ENCODE results near the gene GPN2.

The GPN2 gene

GRCh38 chr1:26889551-26890466 lies at the start of gene GPN2:
GPN2 (minus strand) TSS chr1:26890283; CDS start chr1:26890096, 187 bp downstream.
- DNase-seq (ENCODE audit: low read depth), result no peak

- no peak for DNase-seq (ENCODE audit: low read depth)
These were observed 48.6 kb upstream of the GPN2 start for GRCh38 chr1:26938659-26939025.

- no peak for DNase-seq (ENCODE audit: low read depth)
These were observed 48.0 kb upstream of the GPN2 start for GRCh38 chr1:26938004-26938658.

- DNase-seq (ENCODE audit: low read depth), result no peak
These were observed 46.7 kb upstream of the GPN2 start for GRCh38 chr1:26936823-26937222.

- DNase-seq (ENCODE audit: low read depth), result no peak
These were observed 42.4 kb upstream of the GPN2 start for GRCh38 chr1:26932531-26932930.

GRCh38 chr1:26923711-26924110 lies 33.6 kb upstream of the GPN2 start:
- no peak for DNase-seq (ENCODE audit: low read depth)

GRCh38 chr1:26922901-26923300 lies 32.8 kb upstream of the GPN2 start:
- no peak for DNase-seq (ENCODE audit: low read depth)

- no peak for DNase-seq (ENCODE audit: low read depth)
These were observed 32.3 kb upstream of the GPN2 start for GRCh38 chr1:26922431-26922729.

GRCh38 chr1:26921540-26922430 lies 31.7 kb upstream of the GPN2 start, which contains the start of gene NUDC:
NUDC (plus strand) TSS chr1:26921743; CDS start chr1:26921849, 106 bp downstream.
- DNase-seq (ENCODE audit: low read depth), result peak; percentile 83

GRCh38 chr1:26921126-26921539 lies 31.1 kb upstream of the GPN2 start:
- no peak for DNase-seq (ENCODE audit: low read depth)

- no peak for DNase-seq (ENCODE audit: low read depth)
These were observed 25.2 kb upstream of the GPN2 start for GRCh38 chr1:26915204-26915842.

GRCh38 chr1:26913754-26914619 lies 23.9 kb upstream of the GPN2 start, which contains the start of gene NR0B2:
NR0B2 (minus strand) TSS chr1:26913975; CDS start chr1:26913940, 35 bp downstream.
- no peak for DNase-seq (ENCODE audit: low read depth)

GRCh38 chr1:26913389-26913753 lies 23.3 kb upstream of the GPN2 start:
- no peak for DNase-seq (ENCODE audit: low read depth)

GRCh38 chr1:26912147-26912490 lies 22.0 kb upstream of the GPN2 start:
- DNase-seq (ENCODE audit: low read depth), result no peak

GRCh38 chr1:26911399-26912146 lies 21.5 kb upstream of the GPN2 start:
- DNase-seq (ENCODE audit: low read depth), result no peak

GRCh38 chr1:26910343-26911160 lies 20.5 kb upstream of the GPN2 start:
- DNase-seq (ENCODE audit: low read depth), result no peak

GRCh38 chr1:26909951-26910342 lies 19.9 kb upstream of the GPN2 start:
- DNase-seq (ENCODE audit: low read depth), result no peak

GRCh38 chr1:26907071-26907917 lies 17.2 kb upstream of the GPN2 start:
- DNase-seq (ENCODE audit: low read depth), result peak; percentile 68

All from GM04503 (cell line).